ENCODE results near the gene LSM12. TPM values are rescaled to one million over a fixed set of nuclear protein-coding genes. Genes with fewer than 3 reads are reported as not detected.
"Not testable (repeated sequence)": the region's sequence is repeated elsewhere in the genome, so short reads cannot be mapped to it uniquely, and the experiment has no call there.

The LSM12 gene
- total and polyA plus RNA-seq, 2 of the 8 experiments (the other 6 are each of a cell fraction or from before 2014, with no cell fraction given), result 69.8 to 142 TPM

- H2BK12ac ChIP-seq (ENCODE audit: low read depth, low read length); H3K14ac ChIP-seq (ENCODE audit: insufficient read length); H3K4ac ChIP-seq (replicated peaks; ENCODE audit: insufficient read length, low read depth, low read length); FAIRE-seq; H4K5ac ChIP-seq (ENCODE audit: insufficient read length, low read depth, low read length); H3K4me1 ChIP-seq (replicated peaks in 1 of 4; ENCODE audit: control insufficient read depth in 3 of 4, insufficient read depth in 4 of 4, low read length in 3 of 4); H2AK5ac ChIP-seq (ENCODE audit: low read depth, low read length); DNase-seq (ENCODE audit: low read depth in 1 of 2, low spot score in 2 of 2); H3K79me2 ChIP-seq (ENCODE audit: control insufficient read depth in 1 of 2, insufficient read depth in 2 of 2, low read length in 2 of 2); H2BK15ac ChIP-seq (ENCODE audit: low read length); H2BK5ac ChIP-seq (ENCODE audit: low read depth, low read length); H3K4me3 ChIP-seq (ENCODE audit: extremely low read depth in 1 of 4, insufficient read depth in 2 of 4, low read depth in 3 of 4, low read length in 4 of 4); H3K36me3 ChIP-seq (ENCODE audit: control insufficient read depth in 2 of 4, insufficient read depth in 4 of 4, low read length in 3 of 4); H3K23ac ChIP-seq (ENCODE audit: insufficient read length); H3K56ac ChIP-seq (replicated peaks; ENCODE audit: insufficient read length, low read depth, low read length); H4K20me1 ChIP-seq (replicated peaks in 1 of 2; ENCODE audit: control insufficient read depth in 1 of 2, insufficient read depth in 2 of 2, low read length in 2 of 2); H3K9me3 ChIP-seq (ENCODE audit: insufficient read depth in 2 of 2, low read depth in 1 of 2, low read length in 1 of 2); H3K27ac ChIP-seq (ENCODE audit: low read depth, low read length); H3K4me2 ChIP-seq (ENCODE audit: insufficient read depth in 1 of 2, low read depth in 2 of 2, low read length in 2 of 2); H3K9ac ChIP-seq (replicated peaks in 1 of 4; ENCODE audit: extremely low read depth in 1 of 4, low read depth in 3 of 4, low read length in 3 of 4); H2AFZ ChIP-seq (ENCODE audit: low read length); H2BK20ac ChIP-seq (ENCODE audit: low read length); H3K27me3 ChIP-seq (replicated peaks in 1 of 4; ENCODE audit: control insufficient read depth in 3 of 4, extremely low read depth in 1 of 4, insufficient read depth in 3 of 4, low read length in 3 of 4); H4K91ac ChIP-seq (replicated peaks; ENCODE audit: insufficient read length, low read length); H3K79me1 ChIP-seq (ENCODE audit: low read depth, low read length); H3K18ac ChIP-seq (ENCODE audit: extremely low read depth, low read length); H4K8ac ChIP-seq (ENCODE audit: extremely low read depth, insufficient read depth, low read length); H2BK120ac ChIP-seq (replicated peaks; ENCODE audit: low read depth, low read length); H3K23me2 ChIP-seq (ENCODE audit: low read depth, low read length): not testable (repeated sequence)
- POLR2A ChIA-PET (ENCODE audit: partially characterized antibody), result interaction anchor here (1.8 to 3.1 kb wide), 2 partner anchors 9 to 10 kb away, joined by 5 to 17 read pairs; no protein-coding TSS in a partner anchor
- CTCF ChIA-PET (ENCODE audit: partially characterized antibody), result interaction anchor here (1.1 to 22.7 kb wide), 11 partner anchors 9 to 171 kb away, joined by 3 to 416 read pairs (median 8); partner anchors contain the start of genes NAGS, PPY and PYY
- 92% methylated on average over 5 of the region's 5 CpGs; no CpG with 5 or more reads in 1 of the 2 experiments for WGBS, 2 experiments (ENCODE audit: extremely low coverage in 1 of 2, insufficient coverage in 1 of 2, insufficient read length in 1 of 2, insufficient replicate concordance in 2 of 2, low coverage in 1 of 2, low lambda C conversion rate in 2 of 2, missing lambda C conversion rate in 1 of 2)
Measured at GRCh38 chr17:43997180-43997579, 69.3 kb downstream of the LSM12 start.

Measured in H1 (cell line).